Activated naive CD4-positive, alpha-beta T cell treated with anti-CD3 and anti-CD28 coated beads, Interleukin-2, amount 50 U/mL, for 72 hours (primary cell): ENCODE data around the gene RAI14. TPM values are rescaled to one million over a fixed set of nuclear protein-coding genes. Genes with fewer than 3 reads are reported as not detected.

Source experiments
- ATAC-seq, 2 donors: fragments of 150-1000 bp; cut with Tn5 transposase; 2 replicates each; pipeline ENCODE4 v1.10.0; 2021; ENCODE audit warnings: mild to moderate bottlenecking in 2 of 2, moderate library complexity in 2 of 2
- DNase-seq, 2 donors: peaks; one replicate each; pipeline ENCODE4 v3.0.0; 2021 to 2022; ENCODE audit warnings: low spot score in 2 of 2
- H3K27ac Mint-ChIP-seq, 2 donors: one replicate each; pipeline ENCODE4 v1.8.0; 2022; ENCODE audit warnings: mild to moderate bottlenecking in 2 of 2, mixed read lengths in 2 of 2
- H3K36me3 Mint-ChIP-seq, 2 donors: one replicate each; pipeline ENCODE4 v1.8.0; 2022; ENCODE audit warnings: mixed read lengths in 2 of 2
- H3K9me3 Mint-ChIP-seq, 2 donors: one replicate each; pipeline ENCODE4 v1.8.0; 2022; ENCODE audit warnings: mixed read lengths in 2 of 2
- total RNA-seq, 2 donors: library from RNA; stranded (reverse); gene quantifications; one replicate each; pipeline ENCODE4 v1.2.3, GENCODE V29; 2022

The RAI14 gene
- total RNA-seq, 2 donors from 2014 or later: 1.0 to 4.7 TPM

GRCh38 chr5:34628373-34628772 lies 27.8 kb upstream of the RAI14 start:
- H3K9me3 Mint-ChIP-seq: peaks cover 5% of the 10 kb centered on the region in 2 donors
- no peak overlapping the region for H3K27ac Mint-ChIP-seq
- DNase-seq: no peak
- ATAC-seq: no peak
- no peaks in the 10 kb centered on the region for H3K36me3 Mint-ChIP-seq

GRCh38 chr5:34630596-34630995 lies 25.5 kb upstream of the RAI14 start:
- Mint-ChIP-seq H3K36me3 (no peaks in the 10 kb centered on the region), H3K9me3 (peaks cover 5% of the 10 kb centered on the region in 2 donors), H3K27ac (no peak overlapping the region)
- ATAC-seq (no peak), DNase-seq (no peak)

- no peak for ATAC-seq
- H3K9me3 Mint-ChIP-seq: peaks cover 5 to 13% of the 10 kb centered on the region in 2 donors
- H3K36me3 Mint-ChIP-seq: peaks cover 0 to 6% of the 10 kb centered on the region in 2 donors
- no peak overlapping the region for H3K27ac Mint-ChIP-seq
- DNase-seq: no peak
Observed at GRCh38 chr5:34632807-34633422, 23.2 kb upstream of the RAI14 start.

GRCh38 chr5:34639852-34640626 lies 16.1 kb upstream of the RAI14 start:
- peaks cover 0 to 8% of the 10 kb centered on the region in 2 donors for H3K9me3 Mint-ChIP-seq
- peaks cover 0 to 6% of the 10 kb centered on the region in 2 donors for H3K36me3 Mint-ChIP-seq
- no peak overlapping the region for H3K27ac Mint-ChIP-seq
- ATAC-seq: no peak
- DNase-seq: no peak

- DNase-seq: no peak
- Mint-ChIP-seq H3K27ac (no peak overlapping the region), H3K36me3 (no peaks in the 10 kb centered on the region), H3K9me3 (peaks cover 0 to 4% of the 10 kb centered on the region in 2 donors)
- ATAC-seq: no peak
Observed at GRCh38 chr5:34648039-34648839, 7.9 kb upstream of the RAI14 start.

GRCh38 chr5:34648840-34649158 lies 7.3 kb upstream of the RAI14 start:
- H3K27ac Mint-ChIP-seq: no peak overlapping the region
- H3K36me3 Mint-ChIP-seq: no peaks in the 10 kb centered on the region
- peaks cover 0 to 4% of the 10 kb centered on the region in 2 donors for H3K9me3 Mint-ChIP-seq
- ATAC-seq (no peak), DNase-seq (no peak)

- no peak overlapping the region for H3K27ac Mint-ChIP-seq
- DNase-seq (no peak), ATAC-seq (no peak)
- peaks cover 6 to 11% of the 10 kb centered on the region in 2 donors for H3K36me3 Mint-ChIP-seq
- H3K9me3 Mint-ChIP-seq: peaks cover 0 to 4% of the 10 kb centered on the region in 2 donors
Observed at GRCh38 chr5:34651791-34652190, 4.3 kb upstream of the RAI14 start.

GRCh38 chr5:34652466-34652865 lies 3.7 kb upstream of the RAI14 start:
- Mint-ChIP-seq H3K36me3 (peaks cover 6 to 11% of the 10 kb centered on the region in 2 donors), H3K27ac (no peak overlapping the region), H3K9me3 (no peaks in the 10 kb centered on the region)
- ATAC-seq (no peak), DNase-seq (no peak)

GRCh38 chr5:34652914-34653313 lies 3.2 kb upstream of the RAI14 start:
- peaks cover 6 to 11% of the 10 kb centered on the region in 2 donors for H3K36me3 Mint-ChIP-seq
- H3K27ac Mint-ChIP-seq: no peak overlapping the region
- no peak for DNase-seq

GRCh38 chr5:34653708-34654107 lies 2.4 kb upstream of the RAI14 start:
- Mint-ChIP-seq H3K27ac (no peak overlapping the region), H3K9me3 (no peaks in the 10 kb centered on the region)

More at GRCh38 chr5:34652914-34653313, 3.2 kb upstream of the RAI14 start:
- H3K9me3 Mint-ChIP-seq: no peaks in the 10 kb centered on the region
- ATAC-seq: no peak

GRCh38 chr5:34655354-34655991 lies 655 bp upstream of the RAI14 start:
- Mint-ChIP-seq H3K36me3 (peaks cover 6 to 11% of the 10 kb centered on the region in 2 donors), H3K9me3 (no peaks in the 10 kb centered on the region), H3K27ac (peak overlapping the region in 1 of 2 donors; percentile 86)
- peak in 1 of 2 donors; percentile 21 for DNase-seq
- peak; percentile 50 to 82 for ATAC-seq

More at GRCh38 chr5:34653708-34654107, 2.4 kb upstream of the RAI14 start:
- ATAC-seq (no peak), DNase-seq (no peak)
- H3K36me3 Mint-ChIP-seq: peaks cover 6 to 11% of the 10 kb centered on the region in 2 donors

- Mint-ChIP-seq H3K27ac (no peak overlapping the region), H3K36me3 (peaks cover 6 to 11% of the 10 kb centered on the region in 2 donors), H3K9me3 (no peaks in the 10 kb centered on the region)
- DNase-seq: no peak
- peak; percentile 56 to 61 for ATAC-seq
Observed at GRCh38 chr5:34656700-34657273, 659 bp downstream of the RAI14 start.

- ATAC-seq (no peak), DNase-seq (no peak)
- H3K36me3 Mint-ChIP-seq: peaks cover 6 to 11% of the 10 kb centered on the region in 2 donors
- H3K9me3 Mint-ChIP-seq: no peaks in the 10 kb centered on the region
- no peak overlapping the region for H3K27ac Mint-ChIP-seq
Observed at GRCh38 chr5:34657274-34657921, 1.3 kb downstream of the RAI14 start.

- DNase-seq (no peak), ATAC-seq (no peak)
- Mint-ChIP-seq H3K27ac (no peak overlapping the region), H3K36me3 (peaks cover 6 to 11% of the 10 kb centered on the region in 2 donors), H3K9me3 (no peaks in the 10 kb centered on the region)
Observed at GRCh38 chr5:34657988-34658387, 1.9 kb downstream of the RAI14 start.

GRCh38 chr5:34659168-34659567 lies 3.0 kb downstream of the RAI14 start:
- Mint-ChIP-seq H3K9me3 (no peaks in the 10 kb centered on the region), H3K27ac (no peak overlapping the region), H3K36me3 (peaks cover 6 to 11% of the 10 kb centered on the region in 2 donors)
- ATAC-seq (no peak), DNase-seq (no peak)

- H3K9me3 Mint-ChIP-seq: no peaks in the 10 kb centered on the region
- ATAC-seq (no peak), DNase-seq (no peak)
- H3K27ac Mint-ChIP-seq: no peak overlapping the region
- H3K36me3 Mint-ChIP-seq: peaks cover 4 to 5% of the 10 kb centered on the region in 2 donors
Observed at GRCh38 chr5:34660444-34660843, 4.3 kb downstream of the RAI14 start.
